HS-27A (cell line): ENCODE results near the gene ZEB2.

Experiments used
- DNase-seq: peaks from one replicate; pipeline ENCODE4 v3.0.0-alpha.2; 2012; ENCODE audit warnings: low read depth, missing footprints

ZEB2 gene

DNA sequence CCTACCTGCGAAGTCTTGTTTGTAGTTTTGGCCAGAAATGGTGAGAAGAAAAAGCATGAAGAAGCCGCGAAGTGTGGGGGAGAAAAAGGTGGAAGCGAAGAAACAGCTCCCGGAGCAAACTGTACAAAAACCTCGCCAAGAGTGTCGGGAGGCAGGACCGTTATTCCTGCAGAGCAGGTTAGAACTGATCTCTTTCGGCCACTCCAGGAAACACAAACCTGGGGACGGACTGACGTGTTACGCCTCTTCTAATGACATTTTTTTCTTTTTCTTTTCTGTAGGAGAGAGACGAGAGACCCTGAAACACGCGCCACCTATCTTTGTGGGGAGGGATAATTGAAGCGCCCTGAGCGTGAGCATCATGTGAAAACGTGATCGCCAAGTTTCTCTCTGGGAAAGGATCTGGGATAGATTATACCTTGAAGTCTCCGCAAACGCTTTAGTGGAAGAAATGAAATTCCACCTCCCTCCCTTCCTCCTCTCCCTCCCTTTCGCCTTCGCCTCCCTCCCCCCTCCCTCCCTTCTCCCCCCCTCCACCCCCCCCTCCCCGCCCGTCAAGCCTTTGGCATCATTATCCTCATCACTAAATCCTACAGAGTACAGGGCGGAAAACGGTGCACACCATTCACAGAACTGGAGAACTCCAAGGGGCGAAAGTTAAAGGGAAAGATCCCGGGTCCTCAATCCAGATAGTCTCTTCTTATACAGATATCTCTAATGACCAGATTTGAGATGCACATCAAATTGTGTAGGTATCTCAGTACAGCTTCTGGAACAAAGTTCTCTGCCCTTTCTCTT lies at the start of gene ZEB2:
Gene ZEB2 (minus strand): TSS at position 186 of the 798 bp plus-strand sequence. CDS start 2,769 bp downstream, outside the sequence.
- DNase-seq, result no peak

DNA sequence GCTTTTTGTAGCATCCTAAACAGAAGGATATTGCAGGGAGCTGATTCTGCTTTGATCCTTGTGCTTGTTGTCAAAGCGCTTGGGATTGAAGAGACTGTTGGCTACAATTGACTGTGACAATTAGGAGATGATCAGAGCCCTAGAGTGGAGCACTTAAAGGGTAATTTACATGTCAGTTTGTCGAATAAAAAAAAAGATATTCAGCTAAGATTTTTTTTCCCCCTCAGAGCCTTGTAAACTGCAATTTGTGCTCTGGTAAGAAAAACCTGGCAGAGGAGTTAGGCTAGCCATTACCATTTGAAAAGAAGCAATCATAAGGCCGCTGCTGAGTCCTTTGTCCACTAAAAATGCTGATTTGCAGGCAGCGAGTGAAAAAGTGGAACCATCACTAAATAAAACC lies 47.8 kb upstream of the ZEB2 start:
- DNase-seq, result no peak

- no peak for DNase-seq
These were observed 46.5 kb upstream of the ZEB2 start for GRCh38 chr2:144566448-144566847.

DNA sequence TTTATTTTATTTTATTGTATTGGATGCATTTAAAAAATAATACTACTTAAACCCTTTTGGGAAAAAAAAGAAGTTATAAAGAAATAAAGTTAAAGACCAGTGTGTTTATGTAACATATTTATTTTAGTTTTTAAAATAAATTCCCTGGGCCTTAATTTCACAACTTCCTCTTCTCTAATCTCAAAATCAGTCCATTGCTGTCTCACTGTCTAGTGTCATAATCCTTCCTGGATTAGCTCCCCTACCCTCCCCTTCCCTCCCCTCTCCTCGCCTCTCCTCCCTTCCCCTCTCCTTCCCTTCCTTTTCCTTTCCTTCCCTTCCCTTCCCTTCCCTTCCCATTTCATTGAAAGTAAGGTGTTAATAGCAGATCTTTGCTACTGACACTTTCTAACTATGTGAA lies 40.3 kb upstream of the ZEB2 start:
- DNase-seq, result no peak

DNA sequence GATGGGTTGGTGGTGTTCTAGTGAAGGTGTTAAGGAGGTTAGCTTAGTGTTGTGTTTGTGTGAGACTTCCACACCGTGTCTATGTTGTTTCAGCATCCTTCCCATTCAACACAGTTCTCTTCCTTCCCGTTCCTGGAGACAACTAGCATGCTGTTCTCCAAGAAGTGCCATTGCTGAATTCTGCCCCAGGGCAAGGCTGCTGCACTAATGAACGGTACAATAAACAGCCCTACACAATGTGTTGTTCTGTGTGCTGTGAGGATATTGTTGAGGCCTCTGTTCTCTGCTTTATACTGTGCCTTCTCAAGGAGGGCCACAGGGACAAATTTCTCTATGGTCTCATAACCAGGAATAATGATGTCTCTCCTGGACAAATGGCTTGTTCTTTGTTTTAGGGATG lies 39.8 kb upstream of the ZEB2 start:
- no peak for DNase-seq

DNA sequence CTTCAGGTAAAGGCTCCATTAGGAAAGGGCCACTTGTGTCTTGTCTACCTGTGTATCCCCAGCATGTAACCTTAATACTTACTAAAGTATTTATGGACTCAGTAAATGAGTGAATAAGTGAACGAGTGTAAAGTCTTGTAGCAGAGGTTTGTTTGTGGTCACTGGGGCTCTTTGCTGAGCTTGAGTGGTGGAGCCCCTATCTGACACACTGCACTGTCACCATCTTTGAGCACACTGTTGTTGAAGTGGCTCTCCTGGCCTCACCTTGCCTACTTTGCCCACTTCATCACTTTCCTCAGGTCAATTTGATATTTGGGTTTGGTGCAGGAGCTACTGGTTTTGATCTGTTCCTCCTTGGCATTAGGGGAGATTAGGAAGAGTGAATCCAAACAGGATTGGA lies 39.3 kb upstream of the ZEB2 start:
- no peak for DNase-seq

GRCh38 chr2:144554492-144555210 lies 34.7 kb upstream of the ZEB2 start:
- no peak for DNase-seq

- DNase-seq, result peak; percentile 70
These were observed 33.5 kb upstream of the ZEB2 start for GRCh38 chr2:144553379-144553778.

- DNase-seq, result no peak
These were observed 32.9 kb upstream of the ZEB2 start for GRCh38 chr2:144552821-144553220.

DNA sequence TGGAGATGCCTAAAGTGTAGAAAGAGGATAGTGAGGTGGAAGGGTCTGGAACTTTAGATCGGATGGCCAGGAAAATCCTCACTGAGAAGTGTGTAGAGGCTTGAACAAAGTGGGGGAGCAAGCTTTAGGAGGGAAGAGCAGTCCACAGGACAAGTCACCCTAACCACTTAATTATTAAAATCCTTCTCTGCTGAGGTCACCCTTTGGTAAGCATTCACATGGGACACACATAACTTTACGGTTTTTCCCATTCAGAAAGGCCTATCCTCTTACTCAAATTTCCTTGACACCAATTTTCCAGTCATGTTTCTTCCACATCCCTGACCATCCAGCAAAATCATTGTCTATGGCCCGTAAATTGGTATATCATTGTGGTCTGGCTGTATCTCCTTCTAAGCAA lies 31.0 kb upstream of the ZEB2 start:
- DNase-seq, result peak; percentile 23

DNA sequence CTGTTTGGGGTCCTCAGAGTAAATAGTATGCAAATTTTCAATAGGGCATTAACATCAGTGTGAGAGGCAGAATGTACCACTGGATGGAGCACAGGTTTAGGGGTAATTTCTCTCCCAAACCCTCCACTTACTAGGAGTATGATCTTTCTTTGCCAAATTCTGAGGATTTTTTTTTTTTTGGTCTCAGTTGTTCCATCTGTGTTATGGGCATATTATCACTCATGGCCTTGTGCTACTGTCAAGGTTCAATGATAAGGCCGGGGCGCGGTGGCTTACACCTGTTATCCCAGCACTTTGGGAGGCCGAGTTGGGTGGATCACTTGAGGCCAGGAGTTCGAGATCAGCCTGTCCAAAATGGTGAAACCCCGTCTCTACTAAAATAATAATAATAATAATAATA lies 30.2 kb upstream of the ZEB2 start:
- no peak for DNase-seq

GRCh38 chr2:144548532-144549191 lies 28.7 kb upstream of the ZEB2 start:
- no peak for DNase-seq

DNA sequence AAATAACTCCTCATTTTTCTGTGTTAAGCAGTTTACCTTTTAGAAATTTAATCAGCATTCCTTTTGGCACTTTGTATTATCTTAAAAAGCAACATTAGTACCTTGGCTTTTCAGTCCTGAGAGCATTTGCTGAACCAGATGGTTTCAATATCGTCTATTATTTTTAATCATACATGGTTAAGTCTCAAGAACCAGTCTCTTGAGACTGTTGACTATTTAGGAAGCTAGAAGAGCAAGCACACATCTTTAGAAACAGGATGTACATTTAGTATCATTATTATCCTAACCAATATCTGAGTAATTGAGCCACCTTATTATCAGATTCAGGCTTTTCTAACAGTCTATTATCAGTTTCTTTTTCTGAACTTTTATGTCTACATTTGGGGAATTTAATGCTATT lies 28.2 kb upstream of the ZEB2 start:
- no peak for DNase-seq

- DNase-seq, result no peak
These were observed 27.6 kb upstream of the ZEB2 start for GRCh38 chr2:144547494-144547893.

DNA sequence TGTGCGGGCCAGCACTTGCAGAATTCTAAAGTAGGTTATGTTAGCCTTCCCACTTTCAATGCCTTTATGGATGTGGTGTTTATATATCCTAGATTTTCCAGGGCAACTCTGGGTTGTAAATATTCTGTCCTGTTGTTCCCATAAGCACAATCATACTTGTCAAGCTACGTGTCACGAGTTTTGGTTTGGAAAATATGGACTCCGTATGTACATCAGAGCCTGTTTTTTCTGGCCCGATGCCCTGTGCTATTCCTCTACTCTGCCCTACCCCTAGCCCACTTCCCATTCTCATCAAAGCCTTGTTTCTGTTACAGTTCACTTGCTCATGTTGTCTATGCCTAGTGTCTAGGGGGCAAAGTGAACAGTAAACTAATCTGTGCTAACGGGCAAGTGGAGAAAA lies 27.0 kb upstream of the ZEB2 start:
- DNase-seq, result no peak

DNA sequence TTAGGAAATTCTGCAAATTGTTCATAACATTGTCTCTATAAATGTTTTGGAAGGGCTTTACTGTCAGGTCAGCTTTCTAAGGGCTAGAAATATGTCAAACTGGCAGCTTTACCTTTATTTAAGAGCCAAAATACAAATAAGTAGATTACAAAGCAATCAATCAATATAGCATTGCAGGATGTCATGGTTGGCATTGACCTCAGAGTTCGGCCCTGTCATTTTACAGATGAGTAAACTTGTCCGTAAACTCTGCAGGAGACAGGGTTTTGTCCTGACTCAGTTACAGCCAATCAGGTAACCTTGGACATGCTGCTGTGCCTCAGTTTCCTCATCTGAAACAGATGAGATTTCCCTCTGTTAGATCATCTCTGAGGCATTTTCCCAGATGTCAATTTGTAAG lies 25.9 kb upstream of the ZEB2 start:
- DNase-seq, result no peak

GRCh38 chr2:144544053-144544452 lies 24.1 kb upstream of the ZEB2 start:
- DNase-seq, result no peak

DNA sequence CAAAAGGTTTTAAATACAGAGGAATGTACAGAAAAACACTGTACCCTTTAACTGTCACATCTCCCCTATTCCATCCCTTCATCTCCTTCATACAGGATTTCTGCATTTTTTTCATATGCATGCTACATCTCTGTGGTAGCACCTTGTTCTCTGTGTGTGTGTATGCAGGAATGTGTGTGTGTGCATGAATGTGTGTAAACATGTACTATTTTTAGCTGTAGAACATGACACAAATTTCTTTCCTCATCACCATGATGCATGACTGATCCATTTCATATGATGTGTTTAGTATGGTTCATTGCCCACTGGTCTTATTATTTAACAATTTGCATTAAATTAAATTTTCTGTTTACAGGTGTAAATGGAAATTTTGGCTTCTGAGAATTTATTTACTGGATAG lies 21.5 kb upstream of the ZEB2 start:
- DNase-seq, result no peak

DNA sequence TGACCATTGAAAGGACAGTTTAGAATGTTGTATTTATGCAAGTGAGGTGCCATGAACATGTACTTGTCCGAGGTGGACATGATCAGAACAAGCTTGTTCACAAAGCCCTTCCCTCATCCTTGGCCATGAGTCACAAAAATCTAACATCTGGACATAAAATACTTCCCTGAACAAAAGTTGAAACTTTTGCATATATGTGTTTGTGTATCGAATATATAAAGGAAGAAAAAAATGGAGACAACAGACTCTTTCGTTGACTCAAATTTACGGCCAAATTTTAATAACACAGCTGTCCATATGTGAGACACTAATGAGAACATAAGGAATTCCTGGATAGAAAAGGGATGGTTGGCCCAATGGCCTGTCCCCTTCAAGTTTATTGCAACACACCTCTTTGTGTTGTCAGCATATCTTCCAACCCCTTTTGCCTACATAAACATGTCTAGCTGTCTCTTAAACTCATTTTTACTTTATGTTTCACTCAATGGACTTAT lies 19.4 kb upstream of the ZEB2 start:
- DNase-seq, result no peak

GRCh38 chr2:144535300-144535699 lies 15.4 kb upstream of the ZEB2 start:
- DNase-seq, result no peak

DNA sequence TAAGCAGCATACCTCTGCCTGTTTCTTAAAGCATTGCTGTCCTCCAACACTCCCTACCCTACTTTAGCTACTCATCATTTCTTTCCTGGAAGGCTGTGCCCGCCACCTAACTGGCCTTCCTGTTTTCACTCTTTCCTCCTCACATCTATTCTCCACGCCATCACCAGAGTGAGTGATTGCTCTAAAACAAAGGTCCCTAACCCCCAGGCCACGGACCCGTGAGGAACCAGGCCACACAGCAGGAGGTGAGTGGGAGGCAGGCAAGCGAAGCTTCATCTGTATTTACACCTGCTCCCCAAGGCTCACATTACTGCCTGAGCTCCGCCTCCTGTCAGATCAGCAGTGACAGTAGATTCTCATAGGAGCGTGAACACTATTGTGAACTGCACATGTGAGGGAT lies 13.3 kb upstream of the ZEB2 start:
- no peak for DNase-seq

DNA sequence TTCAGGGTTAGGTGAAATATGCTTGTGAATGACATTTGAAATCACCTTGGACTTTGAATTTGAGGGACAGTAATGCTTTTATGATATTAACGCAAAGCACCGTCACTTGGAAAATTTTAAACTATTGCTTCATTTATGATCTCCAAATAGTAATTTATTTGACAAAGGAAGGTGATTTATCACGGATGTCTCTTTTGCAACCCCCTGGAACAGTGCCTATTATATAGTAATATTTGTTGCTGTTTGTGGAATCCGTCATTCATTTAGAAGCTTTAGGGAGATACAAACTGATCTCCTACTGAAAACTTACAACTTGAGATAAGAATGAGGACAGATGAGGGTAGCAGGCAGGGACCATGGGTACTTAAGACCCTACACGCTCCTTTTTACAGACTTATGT lies 10.7 kb upstream of the ZEB2 start:
- no peak for DNase-seq

DNA sequence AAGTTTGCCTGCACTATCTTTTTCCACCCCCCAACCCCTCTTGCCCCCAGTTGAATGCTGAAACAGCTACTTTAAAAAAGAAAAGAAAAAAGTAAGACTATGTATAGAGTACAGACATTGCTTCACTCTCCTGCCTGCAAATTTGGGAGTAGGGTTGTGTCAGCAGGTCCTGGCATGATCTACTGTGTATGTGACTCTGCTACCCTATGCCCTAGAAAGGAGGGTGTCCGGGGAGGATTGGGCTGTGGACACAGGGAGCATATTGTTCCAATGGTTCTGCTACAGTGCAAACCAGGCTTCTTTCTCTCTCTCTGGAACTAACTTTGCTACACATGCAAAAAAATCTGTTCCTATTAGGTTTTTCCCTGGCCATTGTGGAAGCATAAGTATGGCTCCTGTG lies 9.9 kb upstream of the ZEB2 start:
- no peak for DNase-seq
